HG03064 (cell line): Measurements from ENCODE around the gene FLT1.

ENCODE experiments used
- ATAC-seq: cut with Tn5 transposase; IDR thresholded peaks from one replicate; pipeline ENCODE4 v1.9.1; 2021; ENCODE audit warnings: low read depth; ENCODE audit not compliant: unreplicated experiment

Gene FLT1

GRCh38 chr13:28267497-28267896 lies 227.4 kb downstream of the FLT1 start:
- ATAC-seq = no peak

- ATAC-seq = no peak
Observed at GRCh38 chr13:28258417-28258816, 236.5 kb downstream of the FLT1 start.

- no peak for ATAC-seq
Observed at GRCh38 chr13:28257305-28257704, 237.6 kb downstream of the FLT1 start.

- no peak for ATAC-seq
Observed at GRCh38 chr13:28252547-28252946, 242.4 kb downstream of the FLT1 start.

- ATAC-seq = no peak
Observed at GRCh38 chr13:28251466-28251865, 243.5 kb downstream of the FLT1 start.

DNA sequence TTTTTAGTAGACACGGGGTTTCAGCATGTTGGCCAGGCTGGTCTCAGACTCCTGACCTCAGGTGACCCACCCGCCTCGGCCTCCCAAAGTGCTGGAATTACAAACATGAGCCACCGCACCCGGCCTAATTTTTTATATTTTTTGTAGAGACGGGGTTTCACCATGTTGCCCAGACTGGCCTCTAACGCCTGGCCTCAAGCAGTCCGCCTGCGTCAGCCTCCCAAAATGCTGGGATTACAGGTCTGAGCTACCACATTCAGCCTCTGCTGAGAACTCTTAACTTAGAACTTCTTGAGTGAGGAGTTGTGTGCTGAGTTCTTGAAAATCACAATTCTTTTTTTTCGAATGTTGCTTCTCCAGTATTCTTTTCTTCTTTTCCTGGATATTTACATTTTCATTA lies 244.4 kb downstream of the FLT1 start:
- ATAC-seq = no peak
